ENCODE results near the gene CCDC183.

Gene CCDC183

GRCh38 chr9:136804509-136805206, 8.5 kb downstream of the CCDC183 start:
- no peak overlapping the region for H3K4me3 ChIP-seq (ENCODE audit: low read depth, low read length)
- TF ChIP-seq CTCF (IDR thresholded peaks at IDR 0.05; ENCODE audit: low read depth, low read length) = no peak
- no peak for TF ChIP-seq MYC (IDR thresholded peaks at IDR 0.05; ENCODE audit: low read depth, low read length)
- TF ChIP-seq MAX (IDR thresholded peaks at IDR 0.05; ENCODE audit: low read depth, low read length) = no peak
- TF ChIP-seq POLR2A (IDR thresholded peaks at IDR 0.05; ENCODE audit: extremely low read depth, insufficient read length) = no peak
- no peak for DNase-seq (ENCODE audit: low read depth)

- H3K4me3 ChIP-seq (ENCODE audit: low read depth, low read length) = no peak overlapping the region
Observed at GRCh38 chr9:136805207-136805740, 9.1 kb downstream of the CCDC183 start.

GRCh38 chr9:136806067-136806466, 9.9 kb downstream of the CCDC183 start:
- DNase-seq (ENCODE audit: low read depth) = no peak
- no peak for TF ChIP-seq POLR2A (IDR thresholded peaks at IDR 0.05; ENCODE audit: extremely low read depth, insufficient read length)
- no peak overlapping the region for H3K4me3 ChIP-seq (ENCODE audit: low read depth, low read length)

More at GRCh38 chr9:136805207-136805740, 9.1 kb downstream of the CCDC183 start:
- TF ChIP-seq MAX (IDR thresholded peaks at IDR 0.05; ENCODE audit: low read depth, low read length) = no peak
- TF ChIP-seq POLR2A (IDR thresholded peaks at IDR 0.05; ENCODE audit: extremely low read depth, insufficient read length) = no peak
- no peak for TF ChIP-seq CTCF (IDR thresholded peaks at IDR 0.05; ENCODE audit: low read depth, low read length)
- DNase-seq (ENCODE audit: low read depth) = no peak

- peak overlapping the region; percentile 64 for H3K4me3 ChIP-seq (ENCODE audit: low read depth, low read length)
- no peak for TF ChIP-seq MAX (IDR thresholded peaks at IDR 0.05; ENCODE audit: low read depth, low read length)
- no peak for TF ChIP-seq MYC (IDR thresholded peaks at IDR 0.05; ENCODE audit: low read depth, low read length)
- no peak for TF ChIP-seq CTCF (IDR thresholded peaks at IDR 0.05; ENCODE audit: low read depth, low read length)
- TF ChIP-seq POLR2A (IDR thresholded peaks at IDR 0.05; ENCODE audit: extremely low read depth, insufficient read length) = no peak
- no peak for DNase-seq (ENCODE audit: low read depth)
Observed at GRCh38 chr9:136806631-136807201, 10.6 kb downstream of the CCDC183 start.

GRCh38 chr9:136807281-136808074, 11.3 kb downstream of the CCDC183 start, which contains the start of gene RABL6:
TSS of gene RABL6 (plus strand) at chr9:136807948. CDS start at chr9:136808197, 249 bp downstream.
- H3K4me3 ChIP-seq (ENCODE audit: low read depth, low read length) = peak within 1 kb of the TSS; percentile 67
- DNase-seq (ENCODE audit: low read depth) = peak; percentile 83
- TF ChIP-seq POLR2A (IDR thresholded peaks at IDR 0.05; ENCODE audit: extremely low read depth, insufficient read length) = peak; percentile 78
- TF ChIP-seq MYC (IDR thresholded peaks at IDR 0.05; ENCODE audit: low read depth, low read length) = no peak
- no peak for TF ChIP-seq CTCF (IDR thresholded peaks at IDR 0.05; ENCODE audit: low read depth, low read length)
- TF ChIP-seq MAX (IDR thresholded peaks at IDR 0.05; ENCODE audit: low read depth, low read length) = no peak
